Measurements from ENCODE around the gene GPX6. TPM values are rescaled to one million over a fixed set of nuclear protein-coding genes. Genes with fewer than 3 reads are reported as not detected.

GPX6 gene
- total RNA-seq, 1 donor from 2014 or later, result not detected

GRCh38 chr6:28462401-28462800 lies 53.2 kb downstream of the GPX6 start:
- no peaks in the 10 kb centered on the region for H3K36me3 ChIP-seq
- H3K27ac ChIP-seq, result no peak overlapping the region
- no peak for DNase-seq
- H3K4me1 ChIP-seq, result no peaks in the 10 kb centered on the region
- H3K9me3 ChIP-seq, result no peaks in the 10 kb centered on the region
- intact Hi-C loops (cut with DNase I), result no loop called here
- no peak for TF ChIP-seq CTCF (IDR thresholded peaks at IDR 0.05)
- no peak overlapping the region for H3K4me3 ChIP-seq
- ATAC-seq, result no peak
- H3K27me3 ChIP-seq (ENCODE audit: low read depth), result peaks cover 34% of the 10 kb centered on the region

DNA sequence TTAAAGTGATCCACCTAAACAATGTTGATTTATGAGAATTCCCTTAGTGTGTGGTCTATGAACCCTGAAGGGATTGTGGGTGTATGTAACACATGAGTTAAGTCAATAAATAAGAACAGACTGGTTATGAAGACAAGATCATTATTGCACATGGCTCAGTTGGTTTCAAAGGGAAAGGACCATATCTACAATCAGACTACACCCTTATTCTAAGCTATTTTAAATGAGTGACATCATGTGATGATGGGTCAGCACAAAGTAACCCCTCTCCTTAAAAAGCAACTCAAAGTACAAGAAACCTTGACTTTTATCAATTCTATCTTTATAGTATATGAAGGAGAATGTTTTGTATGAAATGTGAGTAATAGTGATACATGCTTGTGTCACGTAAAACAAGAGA lies 57.0 kb downstream of the GPX6 start:
- intact Hi-C loops (cut with DNase I), result no loop called here
- Histone ChIP-seq H3K4me1 (no peaks in the 10 kb centered on the region), H3K4me3 (no peak overlapping the region), H3K36me3 (no peaks in the 10 kb centered on the region), H3K27ac (no peak overlapping the region), H3K27me3 (ENCODE audit: low read depth) (peaks cover 36% of the 10 kb centered on the region), H3K9me3 (no peaks in the 10 kb centered on the region)
- no peak for DNase-seq
- no peak for ATAC-seq
- TF ChIP-seq CTCF (IDR thresholded peaks at IDR 0.05), result no peak

Other genes starting within 250 kb of the GPX6 start
- gene ZSCAN26, start 248.7 kb downstream of the GPX6 start, total RNA-seq, result 12.2 TPM
- 3.5 TPM for gene PGBD1, start 234.2 kb downstream of the GPX6 start, total RNA-seq
- 15.7 TPM for gene ZSCAN31, start 179.6 kb downstream of the GPX6 start, total RNA-seq
- gene ZKSCAN3, start 165.8 kb downstream of the GPX6 start, total RNA-seq, result 8.8 TPM
- gene ZSCAN12, start 116.0 kb downstream of the GPX6 start, total RNA-seq, result 5.5 TPM
- 1.7 TPM for gene ZSCAN23, start 72.3 kb downstream of the GPX6 start, total RNA-seq
- not detected for gene GPX5, start 10.1 kb upstream of the GPX6 start, total RNA-seq

All from lower lobe of right lung (tissue), 2 donors.